Nephron progenitor cell (in vitro differentiated cells): ENCODE data around the gene SSH3.

Experiments used
- DNase-seq: peaks from one replicate; pipeline ENCODE4 v3.0.0; 2021
- H3K27ac Mint-ChIP-seq: 2 replicates; pipeline ENCODE4 v1.8.0; 2021; ENCODE audit warnings: mild to moderate bottlenecking, moderate library complexity, mixed read lengths
- H3K27me3 Mint-ChIP-seq: 2 replicates; pipeline ENCODE4 v1.8.0; 2021; ENCODE audit warnings: mild to moderate bottlenecking, low read depth, mixed read lengths; ENCODE audit not compliant: poor library complexity
- H3K36me3 Mint-ChIP-seq: 2 replicates; pipeline ENCODE4 v1.8.0; 2021; ENCODE audit warnings: low read depth, mixed read lengths
- H3K4me1 Mint-ChIP-seq: 2 replicates; pipeline ENCODE4 v1.8.0; 2021; ENCODE audit warnings: mixed read lengths
- H3K4me3 Mint-ChIP-seq: 2 replicates; pipeline ENCODE4 v1.8.0; 2021; ENCODE audit warnings: mild to moderate bottlenecking, moderate library complexity, mixed read lengths
- H3K9me3 Mint-ChIP-seq: 2 replicates; pipeline ENCODE4 v1.8.0; 2021; ENCODE audit warnings: mild to moderate bottlenecking, moderate library complexity, mixed read lengths
- TF ChIP-seq, protein P1 (sequence below): fragments of 200-600 bp; sonication (generic); IDR thresholded peaks from 2 replicates; pipeline ENCODE4 v1.5.0; 2021; ENCODE audit warnings: antibody characterized with exemption

The SSH3 gene

DNA sequence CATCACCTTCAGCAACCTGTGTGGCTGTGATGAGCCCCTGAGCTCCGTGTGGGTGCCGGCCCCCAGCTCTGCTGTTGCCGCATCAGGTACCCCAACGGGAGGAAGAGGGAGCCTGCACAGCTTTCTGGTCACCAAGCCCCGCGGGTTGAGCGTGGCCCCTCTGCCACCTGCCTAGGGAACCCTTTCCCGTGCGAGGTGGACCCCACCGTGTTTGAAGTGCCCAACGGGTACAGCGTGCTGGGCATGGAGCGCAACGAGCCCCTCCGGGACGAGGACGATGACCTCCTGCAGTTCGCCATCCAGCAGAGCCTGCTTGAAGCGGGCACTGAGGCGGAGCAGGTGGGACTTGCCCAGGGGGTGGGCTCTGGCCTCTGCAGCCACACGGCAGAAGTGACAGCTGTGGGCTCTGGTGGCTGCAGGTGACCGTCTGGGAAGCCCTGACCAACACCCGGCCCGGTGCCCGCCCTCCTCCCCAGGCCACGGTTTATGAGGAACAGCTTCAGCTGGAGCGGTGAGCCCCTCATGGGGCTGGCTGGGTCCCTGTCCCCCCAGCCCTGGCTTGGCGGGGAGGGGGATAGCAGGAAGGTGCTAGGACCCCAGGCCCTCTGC is 1.9 kb upstream of the SSH3 start:
- no peak overlapping the region for H3K27ac Mint-ChIP-seq
- no peak for DNase-seq
- H3K4me3 Mint-ChIP-seq, result no peak overlapping the region
- H3K9me3 Mint-ChIP-seq, result peaks cover 17% of the 10 kb centered on the region
- peaks cover 27% of the 10 kb centered on the region for H3K36me3 Mint-ChIP-seq
- H3K4me1 Mint-ChIP-seq, result peaks cover 21% of the 10 kb centered on the region
- TF ChIP-seq, protein P1, sequence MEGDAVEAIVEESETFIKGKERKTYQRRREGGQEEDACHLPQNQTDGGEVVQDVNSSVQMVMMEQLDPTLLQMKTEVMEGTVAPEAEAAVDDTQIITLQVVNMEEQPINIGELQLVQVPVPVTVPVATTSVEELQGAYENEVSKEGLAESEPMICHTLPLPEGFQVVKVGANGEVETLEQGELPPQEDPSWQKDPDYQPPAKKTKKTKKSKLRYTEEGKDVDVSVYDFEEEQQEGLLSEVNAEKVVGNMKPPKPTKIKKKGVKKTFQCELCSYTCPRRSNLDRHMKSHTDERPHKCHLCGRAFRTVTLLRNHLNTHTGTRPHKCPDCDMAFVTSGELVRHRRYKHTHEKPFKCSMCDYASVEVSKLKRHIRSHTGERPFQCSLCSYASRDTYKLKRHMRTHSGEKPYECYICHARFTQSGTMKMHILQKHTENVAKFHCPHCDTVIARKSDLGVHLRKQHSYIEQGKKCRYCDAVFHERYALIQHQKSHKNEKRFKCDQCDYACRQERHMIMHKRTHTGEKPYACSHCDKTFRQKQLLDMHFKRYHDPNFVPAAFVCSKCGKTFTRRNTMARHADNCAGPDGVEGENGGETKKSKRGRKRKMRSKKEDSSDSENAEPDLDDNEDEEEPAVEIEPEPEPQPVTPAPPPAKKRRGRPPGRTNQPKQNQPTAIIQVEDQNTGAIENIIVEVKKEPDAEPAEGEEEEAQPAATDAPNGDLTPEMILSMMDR, result no peak
- peaks cover 10% of the 10 kb centered on the region for H3K27me3 Mint-ChIP-seq

DNA sequence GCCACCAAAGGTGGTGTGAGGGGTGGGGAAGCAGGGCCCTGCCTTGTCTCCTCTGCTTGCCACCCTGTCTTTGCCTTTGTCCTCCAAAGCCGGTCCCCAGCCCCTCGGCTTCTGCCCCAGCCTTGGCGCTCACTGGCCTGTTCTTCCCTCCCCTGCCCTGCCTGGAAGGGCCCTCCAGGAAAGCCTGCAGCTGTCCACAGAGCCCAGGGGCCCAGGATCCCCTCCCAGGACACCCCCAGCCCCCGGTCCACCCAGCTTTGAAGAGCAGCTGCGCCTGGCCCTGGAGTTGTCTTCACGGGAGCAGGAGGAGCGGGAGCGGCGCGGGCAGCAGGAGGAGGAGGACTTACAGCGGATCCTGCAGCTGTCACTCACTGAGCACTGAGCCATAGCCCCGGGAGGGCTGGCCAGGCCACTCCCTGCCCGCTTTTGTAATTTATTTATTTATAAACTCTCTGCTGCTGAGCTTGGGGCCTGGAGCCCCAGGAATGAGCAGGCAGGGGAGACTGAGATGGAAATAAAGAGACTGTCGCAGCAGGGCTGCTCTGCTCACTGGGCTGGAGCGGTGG is 1.3 kb upstream of the SSH3 start:
- Mint-ChIP-seq H3K36me3 (peaks cover 21% of the 10 kb centered on the region), H3K9me3 (peaks cover 11% of the 10 kb centered on the region), H3K27ac (no peak overlapping the region), H3K4me3 (peak overlapping the region; percentile 75), H3K27me3 (peaks cover 10% of the 10 kb centered on the region), H3K4me1 (peaks cover 21% of the 10 kb centered on the region)
- DNase-seq, result peak; percentile 68
- TF ChIP-seq, protein P1, result no peak

DNA sequence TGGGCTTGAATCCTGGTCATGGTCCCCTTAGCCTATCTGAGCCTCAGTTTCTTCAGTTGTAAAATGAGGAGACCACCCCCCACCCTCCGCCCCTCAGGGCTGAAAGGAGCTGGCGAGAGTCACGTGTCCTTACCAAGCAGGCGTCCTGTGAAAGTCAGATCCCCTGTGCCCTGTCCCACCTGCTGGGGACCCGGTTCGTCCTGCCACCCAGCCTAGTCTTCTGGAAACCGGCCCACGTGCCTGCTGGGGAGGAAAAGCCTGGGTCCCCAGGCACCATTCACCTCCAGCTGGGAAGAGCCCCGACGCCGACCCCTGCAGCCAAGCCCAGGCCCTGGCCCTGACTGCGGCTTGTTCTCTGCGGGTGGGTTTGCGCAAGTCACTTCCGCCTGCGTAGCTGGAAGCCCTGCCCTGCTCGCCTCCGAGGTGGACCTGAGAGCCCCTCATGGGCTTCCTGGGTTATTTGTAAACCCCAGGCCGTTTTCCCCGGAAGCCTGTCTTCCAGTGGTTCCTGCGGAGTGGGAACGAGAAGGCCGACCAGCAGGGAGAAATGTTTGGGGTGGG is 679 bp upstream of the SSH3 start:
- peak overlapping the region; percentile 75 for H3K4me3 Mint-ChIP-seq
- peaks cover 10% of the 10 kb centered on the region for H3K27me3 Mint-ChIP-seq
- TF ChIP-seq, protein P1, result no peak
- H3K9me3 Mint-ChIP-seq, result peaks cover 7% of the 10 kb centered on the region
- no peak overlapping the region for H3K27ac Mint-ChIP-seq
- H3K36me3 Mint-ChIP-seq, result peaks cover 16% of the 10 kb centered on the region
- DNase-seq, result peak; percentile 48
- peaks cover 21% of the 10 kb centered on the region for H3K4me1 Mint-ChIP-seq

DNA sequence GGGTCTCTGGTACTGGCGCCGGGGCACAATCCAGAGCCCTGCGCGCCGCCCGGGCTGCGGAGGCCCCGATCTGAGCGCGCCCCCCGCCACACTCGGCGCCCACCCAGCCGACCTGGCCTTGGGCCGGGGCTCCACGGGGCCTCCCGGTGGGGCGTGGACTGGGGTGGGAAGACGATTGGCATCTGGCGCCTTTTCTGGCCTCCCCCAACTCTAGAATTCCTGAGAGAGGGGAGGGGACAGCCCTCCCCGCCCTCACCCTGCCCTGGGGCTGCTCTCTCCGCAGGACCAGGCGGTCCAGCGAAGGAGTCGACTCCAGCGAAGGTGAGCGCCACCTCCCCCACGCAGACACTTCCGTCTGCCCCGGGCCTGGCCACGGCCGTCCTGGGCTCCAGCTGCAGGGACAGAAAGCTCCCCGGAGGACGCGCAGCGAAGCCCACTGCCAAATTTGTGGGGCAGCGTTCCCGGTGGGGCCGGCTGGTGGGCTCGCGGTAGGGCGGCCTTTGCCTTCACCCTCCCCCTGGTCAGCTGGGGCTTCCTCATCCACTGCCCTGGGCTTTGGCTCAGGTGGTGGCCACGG is 593 bp downstream of the SSH3 start:
- H3K4me3 Mint-ChIP-seq, result peak overlapping the region; percentile 61
- H3K9me3 Mint-ChIP-seq, result no peaks in the 10 kb centered on the region
- no peak overlapping the region for H3K27ac Mint-ChIP-seq
- H3K36me3 Mint-ChIP-seq, result peaks cover 5% of the 10 kb centered on the region
- H3K4me1 Mint-ChIP-seq, result peaks cover 21% of the 10 kb centered on the region
- H3K27me3 Mint-ChIP-seq, result peaks cover 10% of the 10 kb centered on the region
- TF ChIP-seq, protein P1, result no peak
- peak; percentile 45 for DNase-seq

DNA sequence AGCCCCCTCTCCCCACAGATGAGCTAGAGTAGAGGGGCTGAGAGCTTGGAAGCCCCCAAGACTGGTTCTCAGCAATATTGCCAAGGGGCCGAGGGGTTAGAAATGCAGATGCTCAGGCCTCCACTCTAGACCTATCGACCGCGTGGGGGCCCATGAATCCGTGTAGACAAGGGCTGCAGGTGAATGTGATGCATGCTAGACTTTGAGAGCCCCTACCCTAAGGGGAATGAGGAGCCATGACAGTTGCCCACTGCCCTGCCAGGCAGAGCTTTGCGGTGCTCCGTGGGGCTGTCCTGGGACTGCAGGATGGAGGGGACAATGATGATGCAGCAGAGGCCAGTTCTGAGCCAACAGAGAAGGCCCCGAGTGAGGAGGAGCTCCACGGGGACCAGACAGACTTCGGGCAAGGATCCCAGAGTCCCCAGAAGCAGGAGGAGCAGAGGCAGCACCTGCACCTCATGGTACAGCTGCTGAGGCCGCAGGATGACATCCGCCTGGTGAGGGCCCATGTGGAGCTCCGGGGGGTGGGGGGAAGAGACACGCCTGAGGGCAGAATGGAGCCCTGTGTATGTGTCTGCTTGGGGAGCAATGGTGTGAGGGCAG is 1.3 kb downstream of the SSH3 start:
- TF ChIP-seq, protein P1, result no peak
- H3K4me1 Mint-ChIP-seq, result peaks cover 21% of the 10 kb centered on the region
- H3K27ac Mint-ChIP-seq, result no peak overlapping the region
- no peak for DNase-seq
- H3K9me3 Mint-ChIP-seq, result no peaks in the 10 kb centered on the region
- H3K27me3 Mint-ChIP-seq, result peaks cover 10% of the 10 kb centered on the region
- H3K36me3 Mint-ChIP-seq, result peaks cover 5% of the 10 kb centered on the region
- H3K4me3 Mint-ChIP-seq, result peak overlapping the region; percentile 61
